22Rv1 (cell line): Measurements from ENCODE around the gene STAM.

Source experiments
- H3K27ac ChIP-seq: fragments of 450-650 bp; 2 replicates; pipeline ENCODE4 v1.5.1; 2017
- ZFX ChIP-seq: fragments of 450-650 bp; IDR thresholded peaks from 2 replicates; pipeline ENCODE4 v1.6.1; 2017; ENCODE audit warnings: antibody characterized with exemption, borderline replicate concordance
- TF ChIP-seq, protein P1 (sequence below): fragments of 450-650 bp; IDR thresholded peaks from 2 replicates; pipeline ENCODE4 v1.5.1; 2017; ENCODE audit warnings: mild to moderate bottlenecking

The STAM gene

DNA sequence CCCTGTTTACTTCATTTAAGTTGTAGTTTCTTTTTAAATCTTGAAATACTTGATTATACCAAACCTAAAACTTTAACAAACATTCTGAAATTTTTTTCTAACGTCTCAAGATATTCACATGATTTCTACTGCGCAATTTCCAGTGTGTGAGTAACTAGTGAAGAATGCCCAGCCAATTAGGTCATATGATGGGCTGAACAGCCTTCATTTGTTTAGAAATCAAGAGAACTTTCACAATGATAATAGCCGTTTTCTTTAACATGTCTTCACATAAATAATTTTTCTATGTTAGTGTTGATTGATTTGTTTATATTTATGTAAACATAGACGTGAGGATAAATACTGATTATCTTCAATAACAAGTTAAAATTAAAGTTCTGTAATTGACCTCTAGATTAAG lies 21.8 kb downstream of the STAM start:
- H3K27ac ChIP-seq: no peak overlapping the region
- TF ChIP-seq, protein P1, sequence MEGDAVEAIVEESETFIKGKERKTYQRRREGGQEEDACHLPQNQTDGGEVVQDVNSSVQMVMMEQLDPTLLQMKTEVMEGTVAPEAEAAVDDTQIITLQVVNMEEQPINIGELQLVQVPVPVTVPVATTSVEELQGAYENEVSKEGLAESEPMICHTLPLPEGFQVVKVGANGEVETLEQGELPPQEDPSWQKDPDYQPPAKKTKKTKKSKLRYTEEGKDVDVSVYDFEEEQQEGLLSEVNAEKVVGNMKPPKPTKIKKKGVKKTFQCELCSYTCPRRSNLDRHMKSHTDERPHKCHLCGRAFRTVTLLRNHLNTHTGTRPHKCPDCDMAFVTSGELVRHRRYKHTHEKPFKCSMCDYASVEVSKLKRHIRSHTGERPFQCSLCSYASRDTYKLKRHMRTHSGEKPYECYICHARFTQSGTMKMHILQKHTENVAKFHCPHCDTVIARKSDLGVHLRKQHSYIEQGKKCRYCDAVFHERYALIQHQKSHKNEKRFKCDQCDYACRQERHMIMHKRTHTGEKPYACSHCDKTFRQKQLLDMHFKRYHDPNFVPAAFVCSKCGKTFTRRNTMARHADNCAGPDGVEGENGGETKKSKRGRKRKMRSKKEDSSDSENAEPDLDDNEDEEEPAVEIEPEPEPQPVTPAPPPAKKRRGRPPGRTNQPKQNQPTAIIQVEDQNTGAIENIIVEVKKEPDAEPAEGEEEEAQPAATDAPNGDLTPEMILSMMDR: no peak
- no peak for TF ChIP-seq ZFX

DNA sequence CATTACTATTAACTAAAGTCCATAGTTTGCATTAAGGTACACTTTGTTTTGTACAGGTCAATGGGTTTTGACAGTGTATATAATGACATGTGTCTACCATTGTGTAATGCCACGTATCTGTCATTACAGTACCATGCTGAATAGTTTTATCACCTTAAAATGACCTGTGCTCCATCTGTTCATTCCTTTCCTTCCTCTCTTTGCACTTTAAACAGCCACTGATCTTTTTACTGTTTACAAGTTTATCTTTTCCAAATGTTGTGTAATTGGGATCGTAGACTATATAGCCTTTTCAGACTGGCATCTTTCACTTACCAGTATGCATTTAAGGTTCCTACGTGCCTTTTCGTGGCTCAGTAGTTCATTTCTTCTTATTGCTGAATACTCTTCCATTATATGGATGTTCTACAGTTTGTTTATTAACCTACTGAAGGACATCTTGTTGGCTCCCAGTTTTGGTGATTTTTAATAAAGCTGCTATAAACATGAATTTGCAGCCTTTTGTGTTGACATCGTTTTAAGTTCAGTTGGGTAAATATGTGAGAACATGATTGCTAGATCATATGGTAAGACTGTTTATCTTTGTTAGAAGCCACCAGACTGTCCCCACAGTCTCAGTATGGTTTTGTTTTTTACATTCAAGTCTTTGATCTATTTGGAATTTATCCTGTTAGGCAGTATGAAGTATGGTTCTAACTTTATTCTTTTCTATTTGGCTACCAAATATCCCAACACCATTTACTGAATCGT lies 24.7 kb downstream of the STAM start:
- TF ChIP-seq ZFX: no peak
- TF ChIP-seq, protein P1: no peak
- H3K27ac ChIP-seq: no peak overlapping the region

DNA sequence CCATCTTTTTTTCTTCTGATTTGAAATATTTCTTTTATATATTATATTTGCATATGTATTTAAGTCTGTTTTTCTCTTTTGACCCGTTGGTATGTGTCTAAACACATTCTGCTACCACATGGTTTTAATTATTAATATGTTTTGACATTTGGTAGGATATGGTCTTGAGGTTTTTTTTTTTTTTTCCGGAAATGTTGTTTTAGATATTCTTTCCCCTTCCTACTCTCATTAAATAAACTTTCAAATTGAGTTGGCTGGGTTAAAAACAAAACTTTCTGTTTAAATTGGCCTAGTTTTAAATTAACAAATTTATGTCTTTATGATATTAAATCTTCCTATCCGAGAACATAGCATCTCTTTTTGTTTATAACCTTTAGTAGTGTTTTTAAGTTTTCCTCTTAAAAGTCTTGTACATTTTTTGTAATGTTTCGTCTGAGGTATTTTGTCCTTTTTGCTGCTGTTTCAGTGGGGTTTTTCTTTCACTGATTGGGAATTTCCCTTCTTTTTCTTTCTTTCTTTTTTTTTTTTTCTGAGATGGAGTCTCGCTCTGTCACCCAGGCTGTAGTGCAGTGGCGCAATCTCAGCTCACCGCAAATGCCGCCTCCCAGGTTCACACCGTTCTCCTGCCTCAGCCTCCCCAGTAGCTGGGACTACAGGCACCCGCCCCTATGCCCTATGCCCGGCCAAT lies 25.4 kb downstream of the STAM start:
- TF ChIP-seq, protein P1: no peak
- TF ChIP-seq ZFX: no peak
- H3K27ac ChIP-seq: no peak overlapping the region

DNA sequence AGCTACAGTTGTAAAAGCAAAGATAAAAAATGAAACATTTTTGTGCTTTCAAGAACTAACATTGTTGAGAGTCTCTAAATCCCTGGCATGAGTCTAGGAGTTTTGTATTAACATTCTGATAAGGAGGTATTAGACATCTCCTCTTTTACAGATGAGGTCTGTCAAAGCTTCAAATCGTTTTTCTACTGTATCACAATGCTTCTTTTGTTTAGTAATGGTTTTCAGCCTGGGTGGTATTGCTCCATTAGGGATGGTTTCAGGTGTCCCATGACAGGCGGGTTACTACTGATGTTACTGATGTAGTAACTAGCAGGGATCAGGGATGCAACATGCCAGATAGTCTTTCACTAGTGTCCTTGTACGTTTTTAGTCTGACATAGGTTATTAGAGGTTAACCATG lies 27.4 kb downstream of the STAM start:
- TF ChIP-seq, protein P1: no peak
- TF ChIP-seq ZFX: no peak
- H3K27ac ChIP-seq: no peak overlapping the region

DNA sequence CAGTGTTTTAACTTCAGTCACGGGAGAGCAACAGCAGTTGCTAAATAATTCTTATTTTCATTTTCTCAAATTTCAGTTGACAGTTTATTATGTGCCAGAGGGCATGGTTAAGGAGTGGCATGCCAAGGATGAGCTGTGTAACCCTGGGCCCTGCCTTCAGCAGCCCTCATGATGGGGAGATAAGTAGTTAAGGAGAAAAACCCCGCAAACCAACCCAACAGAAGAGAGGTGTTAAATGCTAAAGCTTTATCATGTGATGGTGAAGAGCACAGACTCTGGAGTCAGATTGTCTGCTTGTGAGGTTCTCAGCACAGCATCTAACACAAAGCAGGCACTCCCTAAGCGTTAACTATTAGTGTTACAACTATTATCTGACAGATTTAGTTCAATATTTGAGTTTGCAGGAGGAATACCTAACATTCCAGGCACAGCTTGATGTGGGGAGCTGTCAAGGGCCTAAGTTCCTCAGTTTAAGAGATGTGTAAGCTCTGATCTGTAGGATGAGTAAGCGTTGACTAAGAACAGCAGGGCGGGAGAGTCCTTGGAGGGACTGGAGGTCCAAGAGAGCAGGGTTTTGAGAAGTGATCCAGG lies 29.6 kb downstream of the STAM start:
- H3K27ac ChIP-seq: no peak overlapping the region
- TF ChIP-seq, protein P1: no peak
- TF ChIP-seq ZFX: no peak

DNA sequence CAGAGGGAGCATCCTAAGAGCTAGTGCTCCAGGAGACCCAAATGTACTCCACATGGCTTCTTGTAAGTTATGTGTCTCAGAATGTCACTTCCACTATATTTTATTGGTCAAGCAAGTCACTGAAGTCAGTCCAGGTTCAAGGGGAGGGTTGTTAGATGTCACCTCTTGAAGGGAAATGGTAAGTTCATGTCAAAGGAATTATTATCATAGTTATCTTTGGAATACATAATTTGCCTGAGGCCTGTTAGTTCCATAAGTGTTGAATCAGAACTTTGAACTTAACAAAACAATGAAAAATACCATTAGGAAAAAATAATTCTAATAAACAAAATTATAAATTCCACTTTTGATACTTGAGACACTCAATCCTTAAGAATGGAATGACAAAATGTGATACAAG lies 30.6 kb downstream of the STAM start:
- H3K27ac ChIP-seq: no peak overlapping the region
- no peak for TF ChIP-seq ZFX
- TF ChIP-seq, protein P1: no peak

DNA sequence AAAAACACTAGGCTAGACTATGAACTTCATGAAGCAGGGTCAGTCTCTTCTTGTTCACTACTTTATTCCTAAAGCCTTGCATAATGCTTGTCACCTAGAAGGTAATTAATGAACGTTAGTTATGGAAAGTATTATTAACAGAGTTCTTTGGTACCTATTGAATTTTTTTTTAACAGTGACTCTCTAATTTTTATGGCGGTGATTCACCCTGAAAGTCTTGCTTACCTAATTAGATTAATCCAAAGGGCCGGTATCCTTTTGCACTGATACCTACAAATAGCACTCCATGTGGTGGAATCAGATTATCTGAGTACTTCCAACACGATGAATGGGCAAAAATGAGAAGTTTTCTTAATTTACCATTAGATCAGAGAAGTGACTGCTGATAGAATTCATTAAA lies 31.7 kb downstream of the STAM start:
- TF ChIP-seq ZFX: no peak
- TF ChIP-seq, protein P1: no peak
- H3K27ac ChIP-seq: no peak overlapping the region
